HepG2 (cell line): ENCODE measurements around the gene VDAC1. TPM values are rescaled to one million over a fixed set of nuclear protein-coding genes. Genes with fewer than 3 reads are reported as not detected.

ENCODE experiments used
- polyA plus RNA-seq, 8 experiments: library from polyadenylated mRNA; depleted of rRNA in 3 of 8; stranded (reverse) in 7 of 8; unstranded in 1 of 8; fragments of >200 nt; fragmentation: Illumina TruSeq in 4 of 8; extraction: Trizol in 4 of 8; gene quantifications; 2 replicates each; pipeline versions ENCODE4 v1.2.1 to v1.2.3, GENCODE V29; 2011 to 2016; ENCODE audit warnings: low read depth in 4 of 8, missing spikeins in 1 of 8, mixed read lengths in 1 of 8; ENCODE audit not compliant: insufficient read depth in 1 of 8
- total RNA-seq, 5 experiments: library from RNA; depleted of rRNA; stranded (reverse); fragments of >200 nt; fragmentation: Illumina TruSeq; extraction: Trizol; gene quantifications; 2 replicates each; pipeline ENCODE4 v1.2.3, GENCODE V29; 2016; ENCODE audit warnings: low read depth in 1 of 5

The VDAC1 gene
- total and polyA plus RNA-seq, 2 of the 13 experiments (the other 11 are each of a cell fraction or from before 2014, with no cell fraction given) = 112 to 380 TPM

Other genes starting within 250 kb of the VDAC1 start
- gene C5orf15, start 36.4 kb downstream of the VDAC1 start, total RNA-seq (2016; rRNA removed; fragmentation: Illumina TruSeq; extraction: Trizol) = 35.7 and 58.5 TPM in 2 replicates
- gene C5orf15, start 36.4 kb downstream of the VDAC1 start, polyA plus RNA-seq (2011; rRNA removed) = 82.7 and 84.1 TPM in 2 replicates
- gene TCF7, start 109.7 kb upstream of the VDAC1 start, total RNA-seq (2016; rRNA removed; fragmentation: Illumina TruSeq; extraction: Trizol) = 6.8 and 7.9 TPM in 2 replicates
- 6.3 and 9.0 TPM in 2 replicates for gene TCF7, start 109.7 kb upstream of the VDAC1 start, polyA plus RNA-seq (2011; rRNA removed)
- 340 and 507 TPM in 2 replicates for gene SKP1, start 172.0 kb upstream of the VDAC1 start, total RNA-seq (2016; rRNA removed; fragmentation: Illumina TruSeq; extraction: Trizol)
- 93.6 and 134 TPM in 2 replicates for gene SKP1, start 172.0 kb upstream of the VDAC1 start, polyA plus RNA-seq (2011; rRNA removed)
- gene PPP2CA, start 221.1 kb upstream of the VDAC1 start, total RNA-seq (2016; rRNA removed; fragmentation: Illumina TruSeq; extraction: Trizol) = 171 and 233 TPM in 2 replicates
- gene PPP2CA, start 221.1 kb upstream of the VDAC1 start, polyA plus RNA-seq (2011; rRNA removed) = 58.8 and 82.4 TPM in 2 replicates